MM.1S (cell line): ENCODE data around the gene MIB2.

Experiments used
- DNase-seq: peaks from one replicate; pipeline ENCODE4 v3.0.0-alpha.2; 2015
- H2AFZ ChIP-seq: fragments of 300-600 bp; sonication (generic); 2 replicates; pipeline ENCODE4 v1.6.0; 2016; ENCODE audit warnings: antibody characterized with exemption, low read length
- H3F3A ChIP-seq: fragments of 300-600 bp; sonication (generic); 2 replicates; pipeline ENCODE4 v1.6.1; 2016; ENCODE audit warnings: mild to moderate bottlenecking, antibody characterized with exemption, low read length, moderate library complexity, mixed read lengths; ENCODE audit not compliant: insufficient read depth
- H3K27ac ChIP-seq: fragments of 300-600 bp; sonication (generic); 2 replicates; pipeline ENCODE4 v1.5.1; 2016; ENCODE audit warnings: mild to moderate bottlenecking, low read length
- H3K27me3 ChIP-seq: fragments of 300-600 bp; sonication (generic); replicated peaks from 2 replicates; pipeline ENCODE4 v1.6.0; 2016; ENCODE audit warnings: low read length; ENCODE audit not compliant: insufficient read depth
- H3K36me3 ChIP-seq: fragments of 300-600 bp; sonication (generic); replicated peaks from 2 replicates; pipeline ENCODE4 v1.6.1; 2016; ENCODE audit warnings: mild to moderate bottlenecking, low read length, mixed read lengths; ENCODE audit not compliant: insufficient read depth
- H3K4me1 ChIP-seq: fragments of 300-600 bp; sonication (generic); 2 replicates; pipeline ENCODE4 v1.6.1; 2016; ENCODE audit warnings: low read length, mixed read lengths
- H3K4me2 ChIP-seq: fragments of 300-600 bp; sonication (generic); 2 replicates; pipeline ENCODE4 v1.6.0; 2016; ENCODE audit warnings: low read depth, low read length
- H3K4me3 ChIP-seq: fragments of 300-600 bp; sonication (generic); 2 replicates; pipeline ENCODE4 v1.5.1; 2016; ENCODE audit warnings: low read length, mixed read lengths
- H3K79me2 ChIP-seq: fragments of 300-600 bp; sonication (generic); 2 replicates; pipeline ENCODE4 v1.6.1; 2016; ENCODE audit warnings: mixed run types, low read length, mixed read lengths
- H3K9ac ChIP-seq: fragments of 300-600 bp; sonication (generic); 2 replicates; pipeline ENCODE4 v1.6.1; 2016; ENCODE audit warnings: low read length, mixed read lengths
- H3K9me2 ChIP-seq: fragments of 300-600 bp; sonication (generic); replicated peaks from 2 replicates; pipeline ENCODE4 v1.6.1; 2016; ENCODE audit warnings: mild to moderate bottlenecking, low read length, mixed read lengths; ENCODE audit not compliant: insufficient read depth
- H3K9me3 ChIP-seq: fragments of 300-600 bp; sonication (generic); replicated peaks from 2 replicates; pipeline ENCODE4 v1.6.1; 2016; ENCODE audit warnings: mild to moderate bottlenecking, low read length, mixed read lengths; ENCODE audit not compliant: insufficient read depth
- H4K20me1 ChIP-seq: fragments of 300-600 bp; sonication (generic); 2 replicates; pipeline ENCODE4 v1.6.1; 2016; ENCODE audit warnings: mild to moderate bottlenecking, low read length, moderate library complexity, mixed read lengths; ENCODE audit not compliant: insufficient read depth
- EZH2 ChIP-seq: fragments of 300-600 bp; sonication (generic); optimal IDR thresholded peaks from 2 replicates; pipeline ENCODE3; 2017; ENCODE audit warnings: low read depth, mild to moderate bottlenecking, antibody characterized with exemption, low read length, mixed read lengths
- EZH2phosphoT487 ChIP-seq: fragments of 300-600 bp; sonication (generic); IDR thresholded peaks from 2 replicates; pipeline ENCODE4 v1.6.1; 2018; ENCODE audit warnings: antibody characterized with exemption, low read length
- TF ChIP-seq, protein P1 (sequence below): fragments of 300-600 bp; sonication (generic); IDR thresholded peaks from 2 replicates; pipeline ENCODE4 v1.5.1; 2016; ENCODE audit warnings: antibody characterized with exemption, low read length, mixed read lengths

MIB2 gene

DNA sequence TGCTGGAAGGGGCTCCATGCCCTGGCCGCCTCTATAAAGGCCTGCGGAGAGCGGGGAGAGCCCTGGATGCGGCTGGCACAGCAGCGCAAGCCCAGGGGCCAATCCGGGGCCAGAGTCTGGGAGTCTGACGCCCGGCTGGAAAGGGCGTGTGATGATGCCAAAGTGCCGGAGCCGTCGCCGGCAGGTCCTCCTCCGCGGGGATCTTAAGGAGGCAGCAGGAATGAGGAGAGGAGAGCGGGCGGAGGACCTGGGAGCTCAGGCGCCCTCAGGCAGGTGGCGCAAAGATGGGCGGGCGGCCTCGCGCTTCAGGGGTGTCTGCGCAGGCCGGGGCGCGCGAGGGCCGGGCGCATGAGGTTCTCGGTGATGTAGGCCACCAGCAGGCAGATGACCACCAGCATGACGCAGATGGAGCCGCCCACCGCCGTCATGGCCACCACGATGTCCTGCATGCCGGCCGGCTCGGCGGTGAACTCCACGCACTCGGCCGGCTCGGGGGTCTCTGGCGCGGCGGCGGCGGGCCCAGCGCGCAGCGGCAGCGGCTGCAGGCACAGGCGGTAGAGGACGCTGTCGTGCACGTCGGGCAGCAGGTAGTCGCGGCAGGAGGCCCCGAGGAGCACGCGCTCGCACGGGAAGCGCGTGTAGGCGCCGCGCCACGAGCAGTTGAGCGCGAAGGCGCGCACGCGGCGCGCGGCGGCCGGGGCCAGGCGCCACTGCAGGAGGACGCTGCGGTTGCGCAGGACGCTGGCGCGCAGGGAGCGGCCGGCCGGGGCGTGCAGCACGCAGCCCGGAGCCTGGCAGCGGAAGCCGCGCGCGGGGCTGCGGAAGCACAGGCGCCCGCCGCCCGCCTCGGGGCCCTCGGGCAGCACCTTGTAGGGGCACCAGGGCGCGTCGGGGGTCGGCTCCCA is 16.0 kb upstream of the MIB2 start:
- Histone ChIP-seq H3K36me3 (no peaks in the 10 kb centered on the region), H3K9me3 (no peaks in the 10 kb centered on the region), H3K9ac (no peak overlapping the region), H3K27ac (no peak overlapping the region), H3K4me1 (peaks cover 17% of the 10 kb centered on the region), H3K79me2 (no peaks in the 10 kb centered on the region), H3K27me3 (peaks cover 45% of the 10 kb centered on the region), H4K20me1 (no peaks in the 10 kb centered on the region), H3K4me3 (no peak overlapping the region), H2AFZ (no peak overlapping the region), H3F3A (peaks cover 12% of the 10 kb centered on the region; the same call in 1 of the 2 replicates), H3K9me2 (no peaks in the 10 kb centered on the region), H3K4me2 (no peak overlapping the region)
- no peak for TF ChIP-seq EZH2
- TF ChIP-seq, protein P1, sequence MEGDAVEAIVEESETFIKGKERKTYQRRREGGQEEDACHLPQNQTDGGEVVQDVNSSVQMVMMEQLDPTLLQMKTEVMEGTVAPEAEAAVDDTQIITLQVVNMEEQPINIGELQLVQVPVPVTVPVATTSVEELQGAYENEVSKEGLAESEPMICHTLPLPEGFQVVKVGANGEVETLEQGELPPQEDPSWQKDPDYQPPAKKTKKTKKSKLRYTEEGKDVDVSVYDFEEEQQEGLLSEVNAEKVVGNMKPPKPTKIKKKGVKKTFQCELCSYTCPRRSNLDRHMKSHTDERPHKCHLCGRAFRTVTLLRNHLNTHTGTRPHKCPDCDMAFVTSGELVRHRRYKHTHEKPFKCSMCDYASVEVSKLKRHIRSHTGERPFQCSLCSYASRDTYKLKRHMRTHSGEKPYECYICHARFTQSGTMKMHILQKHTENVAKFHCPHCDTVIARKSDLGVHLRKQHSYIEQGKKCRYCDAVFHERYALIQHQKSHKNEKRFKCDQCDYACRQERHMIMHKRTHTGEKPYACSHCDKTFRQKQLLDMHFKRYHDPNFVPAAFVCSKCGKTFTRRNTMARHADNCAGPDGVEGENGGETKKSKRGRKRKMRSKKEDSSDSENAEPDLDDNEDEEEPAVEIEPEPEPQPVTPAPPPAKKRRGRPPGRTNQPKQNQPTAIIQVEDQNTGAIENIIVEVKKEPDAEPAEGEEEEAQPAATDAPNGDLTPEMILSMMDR, result no peak
- TF ChIP-seq EZH2phosphoT487, result no peak
- no peak for DNase-seq

DNA sequence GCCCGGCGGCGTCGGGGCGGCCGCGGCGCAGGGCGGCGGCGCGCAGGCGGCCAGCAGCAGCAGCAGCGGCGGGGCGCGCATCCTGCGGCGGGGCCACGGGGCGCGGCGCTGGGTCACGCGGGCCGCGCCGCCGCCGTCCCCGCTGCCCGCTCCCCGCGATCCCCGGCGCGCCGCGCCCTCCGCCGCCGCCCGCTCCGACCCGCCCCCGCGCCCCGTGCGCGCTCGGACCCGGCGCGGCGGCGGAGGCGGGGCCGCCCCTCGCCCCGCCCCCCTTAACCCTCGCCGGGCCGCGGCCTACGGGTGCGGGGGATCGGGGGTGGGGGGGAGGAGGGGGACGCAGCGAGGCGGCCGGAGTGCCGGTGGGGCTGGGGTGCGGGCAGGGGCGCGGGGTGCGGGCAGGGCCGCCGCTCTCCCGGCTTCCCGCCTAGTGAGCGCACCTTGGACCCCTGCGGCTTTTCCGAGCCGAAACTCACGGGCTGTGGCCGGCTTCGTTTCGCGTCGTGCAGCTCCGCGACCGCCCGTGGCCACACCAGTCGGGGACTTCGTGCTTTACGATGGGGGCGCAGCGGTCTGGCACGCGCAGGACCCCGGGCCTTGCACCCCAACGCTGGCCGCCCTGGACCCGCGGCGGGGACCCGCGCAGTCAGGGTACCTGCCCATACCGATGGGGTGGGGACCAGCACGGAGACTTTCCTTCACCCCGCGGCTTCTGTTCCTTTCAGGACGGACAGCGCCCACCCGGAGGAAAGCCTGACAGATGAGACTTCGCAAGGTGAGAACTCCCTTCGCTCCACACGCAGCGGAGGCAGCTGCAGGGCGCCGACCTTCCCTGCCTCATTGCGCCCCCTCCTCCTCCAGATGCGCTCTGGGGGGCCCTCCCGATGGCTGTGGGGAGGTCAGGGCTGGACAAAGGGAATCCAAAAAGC is 15.1 kb upstream of the MIB2 start, which contains the start of gene FNDC10:
TSS of gene FNDC10 (minus strand) at position 201 of the 926 bp plus-strand sequence. CDS start at position 81, 120 bp downstream.
- Histone ChIP-seq H3K4me2 (no peak within 1 kb of the TSS), H3K9me2 (no peaks in the 10 kb centered on the region), H3K27ac (no peak within 1 kb of the TSS), H3K79me2 (no peaks in the 10 kb centered on the region), H3F3A (peaks cover 12% of the 10 kb centered on the region; the same call in 1 of the 2 replicates), H3K4me3 (no peak within 1 kb of the TSS), H4K20me1 (no peaks in the 10 kb centered on the region), H3K9me3 (no peaks in the 10 kb centered on the region), H3K27me3 (peaks cover 36% of the 10 kb centered on the region), H3K36me3 (no peaks in the 10 kb centered on the region), H3K4me1 (peaks cover 17% of the 10 kb centered on the region), H2AFZ (no peak within 1 kb of the TSS), H3K9ac (no peak within 1 kb of the TSS)
- no peak for DNase-seq
- TF ChIP-seq, protein P1, result no peak
- TF ChIP-seq EZH2phosphoT487 (no peak), EZH2 (no peak)

DNA sequence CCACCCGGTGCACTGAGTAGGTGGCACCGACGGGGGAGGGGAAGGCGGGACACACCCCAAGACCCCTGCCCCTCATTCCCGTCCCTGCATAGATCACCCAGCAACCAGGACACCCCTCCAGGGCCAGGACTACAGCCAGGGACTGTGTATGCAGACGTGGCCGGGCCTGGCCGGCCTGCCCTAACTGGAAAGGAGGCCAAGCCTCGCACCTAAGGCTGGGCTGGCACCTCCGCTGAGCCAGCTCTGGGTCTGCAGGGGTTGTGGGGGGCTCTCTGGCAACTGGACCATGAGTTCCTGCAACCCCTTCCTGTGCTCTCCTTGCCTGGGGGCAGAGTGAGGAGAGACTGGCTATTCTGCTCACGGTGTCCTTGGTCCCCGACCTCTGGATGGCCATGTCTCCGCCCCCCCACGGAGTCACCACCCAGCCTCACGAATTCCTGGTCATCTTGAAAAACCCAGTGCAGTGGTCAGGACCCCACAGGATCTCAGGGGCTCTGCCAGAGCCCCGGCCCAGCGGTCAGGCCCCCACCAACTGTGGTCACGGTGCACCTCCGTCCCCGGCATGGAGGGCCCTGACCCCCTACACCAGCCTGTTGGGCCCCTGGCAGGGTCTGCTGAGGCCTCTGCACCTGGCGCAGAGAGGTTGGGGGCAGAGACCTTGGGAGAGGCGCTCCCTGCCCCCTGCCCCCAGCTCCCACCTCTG is 14.3 kb upstream of the MIB2 start:
- DNase-seq, result no peak

More for the DNA sequence above, 14.3 kb upstream of the MIB2 start:
- Histone ChIP-seq H3K9ac (no peak overlapping the region), H3F3A (peaks cover 12% of the 10 kb centered on the region; the same call in 1 of the 2 replicates), H3K79me2 (no peaks in the 10 kb centered on the region), H3K4me3 (no peak overlapping the region), H3K27me3 (peaks cover 28% of the 10 kb centered on the region), H2AFZ (no peak overlapping the region), H4K20me1 (no peaks in the 10 kb centered on the region), H3K9me2 (no peaks in the 10 kb centered on the region), H3K4me1 (peaks cover 17% of the 10 kb centered on the region), H3K36me3 (no peaks in the 10 kb centered on the region), H3K9me3 (no peaks in the 10 kb centered on the region), H3K27ac (no peak overlapping the region), H3K4me2 (no peak overlapping the region)
- TF ChIP-seq EZH2, result no peak
- TF ChIP-seq EZH2phosphoT487, result no peak
- TF ChIP-seq, protein P1, result no peak
